GM19351 (cell line): ENCODE results near the gene BRI3.

Source experiments
- ATAC-seq: cut with Tn5 transposase; IDR thresholded peaks from one replicate; pipeline ENCODE4 v1.9.1; 2021; ENCODE audit warnings: mild to moderate bottlenecking, moderate library complexity; ENCODE audit not compliant: unreplicated experiment

BRI3 gene

GRCh38 chr7:98251601-98252424, 29.7 kb upstream of the BRI3 start, which contains the start of gene TECPR1:
Gene TECPR1, minus strand, starts transcription at chr7:98252232. Its CDS starts 6,086 bp downstream, at chr7:98246146.
- ATAC-seq, result peak; percentile 92

- no peak for ATAC-seq
Observed at GRCh38 chr7:98252425-98253054, 28.9 kb upstream of the BRI3 start.

- ATAC-seq, result no peak
Observed at GRCh38 chr7:98254516-98254915, 27.0 kb upstream of the BRI3 start.

GRCh38 chr7:98254951-98255610, 26.4 kb upstream of the BRI3 start:
- no peak for ATAC-seq

- ATAC-seq, result no peak
Observed at GRCh38 chr7:98256431-98256830, 25.1 kb upstream of the BRI3 start.

GRCh38 chr7:98257701-98258100, 23.8 kb upstream of the BRI3 start:
- no peak for ATAC-seq

- ATAC-seq, result no peak
Observed at GRCh38 chr7:98265841-98266271, 15.6 kb upstream of the BRI3 start.

GRCh38 chr7:98266840-98267239, 14.6 kb upstream of the BRI3 start:
- no peak for ATAC-seq

- no peak for ATAC-seq
Observed at GRCh38 chr7:98267303-98267702, 14.2 kb upstream of the BRI3 start.

- no peak for ATAC-seq
Observed at GRCh38 chr7:98276241-98276761, 5.2 kb upstream of the BRI3 start.

- no peak for ATAC-seq
Observed at GRCh38 chr7:98278408-98278807, 3.1 kb upstream of the BRI3 start.

GRCh38 chr7:98278936-98279335, 2.5 kb upstream of the BRI3 start:
- ATAC-seq, result no peak

- no peak for ATAC-seq
Observed at GRCh38 chr7:98280296-98280695, 1.2 kb upstream of the BRI3 start.

GRCh38 chr7:98281757-98282606, 496 bp downstream of the BRI3 start:
- ATAC-seq, result peak; percentile 35

- no peak for ATAC-seq
Observed at GRCh38 chr7:98282703-98283102, 1.2 kb downstream of the BRI3 start.

- no peak for ATAC-seq
Observed at GRCh38 chr7:98283127-98283886, 1.8 kb downstream of the BRI3 start.

GRCh38 chr7:98283887-98284222, 2.4 kb downstream of the BRI3 start:
- no peak for ATAC-seq

GRCh38 chr7:98284335-98285036, 3.0 kb downstream of the BRI3 start:
- no peak for ATAC-seq
